Activated gamma-delta T cell treated with Interleukin-2 at 50 U/mL for 16 hours (primary cell): ENCODE measurements around the gene GSTA5.
"Not testable (repeated sequence)": the region's sequence is repeated elsewhere in the genome, so short reads cannot be mapped to it uniquely, and the experiment has no call there.

Experiments used
- DNase-seq: peaks from one replicate; pipeline ENCODE4 v3.0.0-alpha.2; 2020

Gene GSTA5

DNA sequence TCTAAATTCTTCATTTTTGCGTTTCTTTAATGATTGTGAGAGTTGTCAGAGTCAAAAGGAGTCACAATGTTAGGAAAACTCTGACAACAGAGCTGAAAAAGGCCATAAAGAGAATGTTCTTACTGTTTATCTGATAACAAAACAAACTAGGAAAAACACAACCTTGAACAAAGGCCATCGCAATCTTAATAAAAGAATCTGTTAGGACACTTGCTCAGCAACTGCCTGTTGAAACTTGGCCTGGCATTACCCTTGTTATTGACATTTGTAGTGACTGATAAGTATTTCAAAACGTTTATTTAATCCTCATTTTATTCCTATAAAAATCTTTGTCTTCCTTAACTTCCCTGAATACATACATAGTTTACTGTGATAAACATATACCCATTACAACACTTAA is 52.7 kb downstream of the GSTA5 start:
- DNase-seq, result no peak

DNA sequence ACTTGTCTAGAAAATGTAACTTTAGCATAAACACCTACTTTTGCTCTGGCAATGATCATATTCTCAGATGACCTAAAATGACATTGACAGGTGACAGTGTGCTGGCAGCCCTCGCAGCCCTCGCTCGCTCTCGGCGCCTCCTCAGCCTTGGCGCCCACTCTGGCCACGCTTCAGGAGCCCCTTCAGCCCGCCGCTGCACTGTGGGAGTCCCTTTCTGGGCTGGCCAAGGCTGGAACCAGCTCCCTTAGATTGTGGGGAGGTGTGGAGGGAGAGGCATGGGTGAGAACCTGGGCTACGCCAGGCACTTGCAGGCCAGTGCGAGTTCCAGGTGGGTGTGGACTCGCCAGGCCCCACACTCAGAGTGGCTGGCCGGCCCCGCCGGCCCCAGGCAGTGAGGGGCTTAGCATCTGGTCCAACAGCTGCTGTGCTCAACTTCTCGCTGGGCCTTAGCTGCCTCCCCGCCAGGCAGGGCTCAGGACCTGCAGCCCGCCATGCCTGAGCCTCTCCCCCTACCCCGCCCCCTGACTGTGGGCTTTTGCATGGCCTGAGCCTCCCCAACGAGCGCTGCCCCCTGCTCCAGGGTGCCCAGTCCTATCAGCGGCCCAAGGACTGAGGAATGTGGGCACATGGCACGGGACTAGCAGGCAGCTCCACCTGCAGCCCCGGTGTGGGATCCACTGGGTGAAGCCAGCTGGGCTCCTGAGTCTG is 54.2 kb downstream of the GSTA5 start:
- no peak for DNase-seq

DNA sequence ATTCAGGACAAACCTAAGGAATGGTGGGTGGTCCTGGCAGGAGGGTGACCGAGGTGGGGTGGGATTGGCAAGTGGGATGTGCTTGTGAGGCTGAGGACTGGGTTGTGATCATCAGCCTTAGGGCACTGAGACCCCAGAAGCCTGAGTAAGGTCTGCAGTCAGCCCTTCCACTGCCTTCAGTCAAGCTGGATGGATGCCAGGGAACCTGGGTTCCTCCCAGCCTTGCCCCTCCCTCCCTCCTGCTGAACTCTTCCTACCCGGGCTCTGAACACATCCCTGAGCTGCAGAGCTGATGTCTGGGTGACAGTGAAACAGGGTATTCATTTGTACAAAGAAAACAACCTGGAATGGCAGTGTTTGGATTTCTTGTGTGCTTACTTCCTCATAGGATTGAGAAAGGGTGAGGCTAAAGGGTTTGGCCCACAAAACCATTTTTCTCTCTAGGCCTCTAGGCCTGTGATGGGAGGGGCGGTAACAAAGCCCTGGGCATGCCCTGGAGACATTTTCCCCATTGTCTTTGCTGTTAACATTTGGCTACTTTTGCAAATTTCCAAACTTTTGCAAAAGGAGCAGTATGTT is 57.8 kb downstream of the GSTA5 start:
- DNase-seq, result not testable (repeated sequence)

DNA sequence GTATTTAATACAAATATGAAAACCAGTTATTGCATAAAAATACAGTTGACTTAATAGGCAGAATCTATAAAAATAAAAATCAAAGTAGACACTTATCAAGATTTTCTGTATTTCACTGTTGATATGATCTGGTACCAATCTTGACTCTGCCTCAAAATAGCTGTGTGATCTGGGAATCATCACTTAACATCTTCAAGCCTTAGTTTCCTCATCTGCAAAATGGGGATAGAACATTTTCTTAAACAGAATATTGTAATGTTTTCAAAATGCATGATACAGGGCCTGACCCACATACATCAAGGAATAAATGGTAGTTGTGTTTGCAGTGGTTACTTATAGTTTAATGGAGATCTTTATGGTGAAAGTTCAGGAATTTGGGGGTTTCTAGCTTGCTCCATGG is 58.4 kb downstream of the GSTA5 start:
- not testable (repeated sequence) for DNase-seq
